GM10847 (cell line): Measurements from ENCODE around the gene TMEM123.
A peak's percentile ranks its signal among the peaks of the same experiment; 100 is the strongest.

Experiments used
- POLR2A ChIP-seq: IDR thresholded peaks from 2 replicates; pipeline ENCODE4 v1.6.1; 2011; ENCODE audit not compliant: insufficient read length; ENCODE audit errors: extremely low read depth

TMEM123 gene, protein sequence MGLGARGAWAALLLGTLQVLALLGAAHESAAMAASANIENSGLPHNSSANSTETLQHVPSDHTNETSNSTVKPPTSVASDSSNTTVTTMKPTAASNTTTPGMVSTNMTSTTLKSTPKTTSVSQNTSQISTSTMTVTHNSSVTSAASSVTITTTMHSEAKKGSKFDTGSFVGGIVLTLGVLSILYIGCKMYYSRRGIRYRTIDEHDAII

DNA sequence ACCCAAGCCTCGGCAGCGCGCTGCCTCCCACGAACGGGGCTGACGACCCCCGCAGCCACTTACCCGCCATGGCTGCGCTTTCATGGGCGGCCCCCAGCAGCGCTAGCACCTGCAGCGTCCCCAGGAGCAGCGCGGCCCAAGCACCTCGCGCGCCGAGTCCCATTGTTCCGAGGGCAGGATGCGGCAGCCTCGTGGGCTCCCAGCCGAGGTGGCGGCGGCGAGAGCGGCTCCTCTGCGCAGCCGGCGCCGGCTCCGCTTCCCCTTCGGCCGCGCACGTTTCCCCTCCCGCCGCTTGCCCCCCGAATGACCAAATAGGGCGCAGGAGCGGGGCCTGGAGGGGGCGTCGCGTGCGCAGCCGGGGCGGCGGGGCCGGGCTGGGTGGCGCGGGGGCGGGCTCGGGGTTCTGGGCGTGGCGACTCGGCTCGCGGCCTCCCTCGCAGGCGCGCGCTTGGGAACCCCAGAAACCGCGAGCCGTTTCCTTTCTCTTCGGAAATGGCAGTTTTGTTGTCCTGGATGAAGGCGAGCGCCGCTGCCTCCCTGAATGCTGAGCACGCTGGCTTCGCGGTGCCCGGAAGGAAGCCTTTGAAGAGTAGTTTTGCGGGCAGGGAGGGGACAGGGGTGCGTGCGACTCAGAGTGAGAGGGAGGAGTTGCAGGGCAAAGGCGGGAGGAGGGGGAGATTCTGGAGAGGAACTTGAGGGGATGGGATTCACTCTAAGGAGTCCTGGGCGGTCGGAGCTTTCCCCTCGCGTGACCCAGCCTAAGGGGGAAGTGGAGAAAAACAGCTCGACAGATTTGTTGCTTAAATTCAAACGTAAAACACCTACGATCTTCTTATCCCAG is at the start of gene TMEM123:
Gene TMEM123, minus strand, starts transcription at position 305 of the 841 bp plus-strand sequence. Its CDS starts 142 bp downstream, at position 163.
- TF ChIP-seq POLR2A, result peak; percentile 63

DNA sequence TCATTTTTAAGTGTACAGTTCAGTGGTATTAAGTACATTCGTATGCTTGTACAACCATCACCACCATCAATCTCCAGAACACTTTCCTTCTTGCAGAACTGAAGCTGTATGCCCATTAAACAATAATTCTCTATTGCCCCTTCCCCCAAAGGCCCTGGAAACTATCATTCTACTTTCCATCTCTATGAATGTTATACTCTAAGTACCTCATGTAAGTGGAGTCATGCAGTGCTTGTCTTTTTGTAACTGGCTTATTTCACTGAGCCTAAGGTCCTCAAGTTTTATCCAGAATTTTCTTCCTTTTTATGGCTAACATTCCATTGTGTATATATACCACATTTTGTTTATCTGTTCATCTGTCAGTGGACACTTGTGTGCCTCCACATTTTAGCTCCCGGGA is 48.3 kb upstream of the TMEM123 start:
- no peak for TF ChIP-seq POLR2A

DNA sequence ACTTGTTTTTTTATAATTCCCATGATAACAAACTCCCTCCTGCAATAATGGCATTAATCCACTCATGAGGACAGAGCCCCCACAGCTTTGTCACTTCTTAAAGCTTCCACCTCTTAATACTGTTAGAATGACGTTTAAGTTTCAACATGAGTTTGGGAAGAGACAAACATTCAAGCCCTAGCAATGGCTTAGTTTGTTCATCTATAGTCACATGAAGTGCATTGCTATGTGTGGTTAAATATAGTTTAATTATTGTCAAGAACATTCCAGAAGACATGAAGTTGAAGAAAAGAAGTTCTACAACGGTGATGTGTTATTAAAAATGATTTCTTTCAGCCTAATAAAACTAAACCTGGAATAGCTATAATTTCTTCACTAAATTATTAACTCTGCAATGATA is 47.4 kb upstream of the TMEM123 start:
- no peak for TF ChIP-seq POLR2A

DNA sequence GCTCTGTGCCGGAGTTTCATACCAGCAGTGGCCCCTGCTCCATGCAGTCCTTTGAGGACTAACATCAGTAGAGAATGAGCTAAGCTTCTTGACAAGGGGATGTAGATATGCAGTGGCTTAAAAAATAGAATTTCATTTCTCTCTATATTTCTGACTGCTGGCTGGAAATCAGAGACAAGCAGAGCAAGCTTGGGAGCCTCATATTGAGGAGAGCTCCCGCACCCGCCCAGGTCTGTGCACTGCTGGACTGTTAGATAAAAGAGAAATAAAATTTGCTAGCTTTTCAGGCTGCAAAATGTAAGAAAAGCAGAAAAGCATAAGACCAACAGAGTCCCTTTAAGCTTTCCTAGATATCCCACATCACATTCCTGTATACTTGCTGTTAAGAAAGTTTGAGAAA is 46.6 kb upstream of the TMEM123 start:
- no peak for TF ChIP-seq POLR2A

DNA sequence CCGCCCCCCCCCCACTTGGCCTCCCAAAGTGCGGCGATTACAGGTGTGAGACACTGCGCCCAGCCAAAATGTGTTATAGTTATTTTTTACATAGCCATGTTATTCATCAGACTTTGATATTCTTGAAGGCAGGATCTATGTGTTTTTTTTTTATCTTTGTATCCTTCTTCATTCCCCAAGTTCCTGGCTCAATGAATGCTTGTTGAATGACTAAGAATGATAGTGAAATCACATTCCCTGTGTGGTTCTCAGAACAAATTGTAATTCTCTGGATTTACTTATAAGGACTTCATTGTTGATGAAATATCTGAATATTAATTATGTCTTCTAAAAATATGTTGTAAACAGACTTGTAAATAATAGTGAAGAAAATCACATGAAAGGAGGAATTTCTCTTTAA is 44.5 kb upstream of the TMEM123 start:
- no peak for TF ChIP-seq POLR2A

DNA sequence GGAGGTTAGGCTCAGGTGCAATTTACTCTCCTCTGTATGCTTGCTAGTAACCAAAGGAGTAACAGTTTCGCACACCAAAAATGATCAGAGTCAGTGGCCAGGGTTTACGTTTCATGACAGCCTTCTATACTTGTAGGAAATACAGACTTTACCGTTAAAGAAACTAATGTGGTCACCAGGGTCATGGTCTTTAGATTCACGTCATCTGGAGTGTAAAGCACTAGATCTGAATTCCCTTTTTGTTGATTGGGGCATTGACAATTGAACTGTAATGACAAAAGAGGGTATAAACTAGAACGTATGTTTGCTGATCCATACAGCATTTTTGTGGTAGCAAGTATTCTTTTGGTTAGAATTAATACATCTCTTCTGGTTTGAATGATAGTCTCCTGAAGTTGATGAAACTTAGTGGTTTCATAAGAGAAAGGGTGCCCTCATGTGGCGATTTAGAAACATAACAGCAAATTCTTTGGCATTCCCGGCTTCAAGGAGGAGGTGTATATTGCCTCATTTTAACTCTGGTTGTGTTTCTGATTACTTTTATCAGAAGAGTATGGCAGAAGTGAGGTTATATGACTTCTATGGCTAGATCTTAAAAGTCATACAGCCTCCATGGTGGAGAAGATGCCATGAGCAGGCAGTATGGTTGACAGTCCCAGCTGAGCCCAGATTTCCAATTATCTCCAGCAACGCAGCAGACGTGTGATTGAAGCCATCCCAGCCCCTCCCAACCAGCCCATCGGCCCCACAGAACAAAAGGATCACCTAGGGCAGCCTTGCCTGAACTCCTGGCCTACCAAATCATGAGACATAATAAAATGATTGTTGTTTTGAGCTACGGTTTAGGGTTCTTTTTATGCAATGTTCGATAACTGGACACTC is 42.8 kb upstream of the TMEM123 start:
- TF ChIP-seq POLR2A, result no peak

DNA sequence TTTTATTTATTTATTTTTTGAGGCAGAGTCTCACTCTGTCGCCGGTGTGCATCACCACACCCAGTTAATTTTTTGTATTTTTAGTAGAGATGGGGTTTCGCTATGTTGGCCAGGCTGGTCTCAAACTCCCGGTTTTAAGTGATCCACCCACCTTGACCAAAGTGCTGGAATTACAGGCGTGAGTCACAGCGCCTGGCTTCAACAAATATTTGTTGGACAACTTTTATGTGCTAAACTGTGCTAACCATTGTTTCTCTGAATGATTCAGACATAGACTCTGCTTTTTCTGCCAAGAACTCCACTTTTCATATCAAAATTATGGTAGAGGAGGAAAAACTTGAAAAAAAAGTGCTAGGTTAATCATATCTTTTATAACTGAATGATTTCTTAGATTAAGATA is 41.7 kb upstream of the TMEM123 start:
- TF ChIP-seq POLR2A, result no peak

DNA sequence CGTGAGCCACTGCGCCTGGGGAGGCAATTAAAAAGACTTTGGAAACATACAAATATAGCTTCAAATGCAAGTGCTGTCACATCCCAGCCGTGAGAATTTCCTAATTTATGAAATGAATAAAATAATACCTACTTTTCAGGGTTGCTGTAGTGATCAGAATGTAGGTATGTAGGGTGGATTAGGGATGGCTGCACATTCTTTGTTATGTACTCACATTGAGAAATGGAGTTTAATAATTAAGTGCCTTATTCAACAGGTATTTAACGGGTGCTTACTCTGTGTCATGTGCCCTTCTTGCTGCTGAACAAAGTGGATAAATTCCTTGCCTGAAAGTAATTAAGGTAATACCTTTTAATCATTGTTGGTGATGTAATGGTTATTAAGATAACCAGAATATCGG is 41.0 kb upstream of the TMEM123 start:
- TF ChIP-seq POLR2A, result no peak

DNA sequence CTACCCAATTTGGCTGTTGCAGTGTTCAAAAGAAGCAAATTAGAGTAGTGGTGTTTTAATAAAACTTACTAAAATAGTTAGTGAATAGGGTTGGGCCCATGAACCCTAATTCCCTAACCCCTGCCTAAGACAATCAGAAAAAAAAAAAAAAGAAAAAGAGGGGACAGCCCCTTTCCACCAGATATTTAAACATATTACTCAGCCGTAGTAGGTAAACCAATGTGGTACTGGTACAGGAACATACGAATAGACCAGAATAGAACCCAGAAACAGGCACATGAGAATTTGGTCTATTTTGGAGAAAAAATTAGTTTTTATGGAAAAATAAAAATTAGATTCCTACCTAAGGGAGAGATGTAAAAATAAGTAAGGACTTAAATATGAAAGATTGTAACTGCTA is 39.4 kb upstream of the TMEM123 start:
- no peak for TF ChIP-seq POLR2A

DNA sequence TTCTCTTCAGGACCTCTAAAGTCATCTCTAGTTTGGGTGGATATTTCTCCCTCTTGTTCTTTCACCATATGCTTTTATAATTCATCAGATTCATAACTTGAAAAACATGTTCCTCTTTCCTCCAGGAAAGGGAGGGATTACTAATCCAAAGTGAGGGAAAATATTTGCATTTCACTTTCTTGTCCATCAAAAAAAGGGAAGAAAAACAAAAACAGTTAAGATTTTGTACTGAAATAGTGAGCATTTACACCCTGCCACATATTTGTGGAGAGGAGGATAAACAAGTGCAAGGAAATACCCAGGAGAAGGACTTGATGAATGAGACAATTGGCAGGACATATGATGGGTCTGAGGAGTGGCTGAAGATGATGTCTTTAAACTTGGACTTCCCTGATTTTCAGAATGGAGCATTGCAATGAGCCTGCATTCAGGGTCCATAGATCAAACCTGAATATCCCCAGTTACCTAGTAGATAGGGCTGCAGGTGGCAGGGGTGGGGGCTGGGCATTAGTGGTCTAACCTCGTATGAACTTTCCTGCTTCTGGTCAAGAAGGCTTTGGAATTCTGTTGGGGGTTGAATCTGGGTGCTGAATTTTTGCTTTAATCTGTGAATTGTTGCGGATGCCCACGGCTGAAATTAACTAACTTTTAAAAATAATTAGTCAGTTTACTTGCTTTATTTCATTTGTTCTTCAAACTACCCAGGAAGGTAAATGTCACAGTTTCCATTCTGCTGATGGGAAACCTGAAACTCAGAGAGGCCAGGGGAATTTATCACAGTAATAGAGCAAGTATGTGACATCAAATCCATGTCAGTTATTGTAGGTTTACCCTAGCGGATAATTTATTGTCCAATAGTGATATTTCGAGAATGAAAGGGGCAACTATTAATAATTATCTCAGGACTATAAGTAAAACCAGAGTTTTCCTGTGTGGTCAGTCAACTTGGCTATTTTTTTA is 36.9 kb upstream of the TMEM123 start:
- no peak for TF ChIP-seq POLR2A

DNA sequence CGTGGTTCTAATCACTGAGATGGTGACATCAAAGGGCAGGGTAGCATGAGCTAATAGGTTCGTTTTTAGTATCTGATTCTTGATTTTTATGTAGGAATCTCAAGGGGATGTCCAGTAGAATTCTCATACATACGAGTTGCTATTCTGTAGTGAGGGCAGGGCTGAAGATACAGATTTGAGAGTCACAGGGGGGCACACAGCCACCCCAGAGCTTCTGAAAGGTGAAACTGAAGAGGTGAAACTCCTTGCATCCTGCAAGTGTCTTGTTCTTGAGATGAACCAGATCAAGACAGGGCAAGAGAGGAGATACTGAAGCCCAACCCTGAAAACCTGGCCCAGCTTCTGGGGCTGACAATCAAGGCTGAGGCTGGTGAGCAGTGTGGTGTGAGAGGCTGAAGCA is 35.6 kb upstream of the TMEM123 start:
- no peak for TF ChIP-seq POLR2A

DNA sequence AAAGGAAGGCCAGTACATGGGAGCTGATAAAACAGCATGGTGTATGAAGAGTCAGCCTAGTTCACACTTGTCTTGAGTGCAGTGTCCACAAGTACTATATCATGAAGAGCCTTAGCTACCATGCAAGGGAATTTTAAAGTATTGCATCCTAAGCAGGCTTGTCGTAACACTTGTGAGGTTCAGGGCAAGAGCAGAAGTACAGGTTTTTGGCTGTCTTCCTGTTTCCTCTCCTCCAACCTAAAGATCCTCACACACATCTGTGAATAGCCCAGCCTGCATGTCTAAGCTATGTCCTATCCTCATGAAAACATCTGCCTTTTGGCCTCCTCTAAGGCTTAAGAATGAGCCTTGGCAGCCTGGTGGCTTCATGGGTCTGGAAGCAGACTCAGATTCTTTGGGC is 34.6 kb upstream of the TMEM123 start:
- no peak for TF ChIP-seq POLR2A

DNA sequence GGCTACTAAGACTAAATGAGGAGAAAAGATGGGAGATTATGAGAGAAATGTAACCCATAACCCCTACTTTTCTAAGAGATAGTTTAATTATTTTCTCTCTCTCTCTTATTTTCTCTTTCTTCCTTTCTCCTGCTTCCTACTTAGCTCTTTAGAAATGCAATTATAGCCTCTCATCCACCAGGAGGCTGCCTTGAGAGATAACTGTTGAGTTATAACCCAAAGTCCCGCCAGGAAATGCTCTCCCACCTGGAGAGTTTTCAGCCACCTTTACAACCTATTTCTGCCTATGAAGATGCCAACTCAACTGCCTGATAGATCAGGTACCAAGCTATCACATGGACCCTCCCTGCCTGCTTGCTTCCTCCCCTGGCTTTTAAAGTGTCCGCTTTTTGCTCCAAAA is 34.0 kb upstream of the TMEM123 start:
- no peak for TF ChIP-seq POLR2A

DNA sequence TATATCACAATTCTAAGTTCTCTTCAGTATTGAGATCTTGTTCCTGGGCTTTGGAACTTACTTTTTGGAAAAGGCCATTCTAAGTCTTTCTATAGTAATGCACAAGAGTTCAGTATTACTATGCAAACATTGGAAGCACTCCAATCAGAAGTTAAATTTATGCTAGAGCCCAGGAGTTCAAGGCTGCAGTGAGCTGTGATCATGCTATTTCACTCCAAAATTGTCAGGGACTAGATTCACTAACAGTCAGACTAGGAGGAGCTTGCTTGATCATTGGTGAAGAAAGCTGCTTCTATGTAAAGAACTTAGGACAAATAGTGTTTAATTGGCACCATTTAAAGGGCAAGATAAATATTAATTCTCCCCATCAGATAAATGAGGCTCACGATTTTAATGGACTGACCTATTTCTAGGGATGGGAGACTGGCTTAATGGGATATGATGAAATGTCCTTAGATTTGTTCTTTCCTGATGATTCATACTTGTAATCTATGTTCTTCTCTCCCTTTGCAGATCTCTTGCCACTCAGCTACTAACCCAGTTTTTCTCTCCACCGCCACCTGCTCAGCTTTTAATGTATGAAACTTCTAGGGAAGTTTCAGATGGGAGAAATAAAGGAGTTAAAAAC is 32.6 kb upstream of the TMEM123 start:
- no peak for TF ChIP-seq POLR2A
